Measurements from ENCODE around the gene PEAK1. TPM values are rescaled to one million over a fixed set of nuclear protein-coding genes. Genes with fewer than 3 reads are reported as not detected.

Gene PEAK1
- total RNA-seq, 1 experiment from 2014 or later: 36.7 TPM

DNA sequence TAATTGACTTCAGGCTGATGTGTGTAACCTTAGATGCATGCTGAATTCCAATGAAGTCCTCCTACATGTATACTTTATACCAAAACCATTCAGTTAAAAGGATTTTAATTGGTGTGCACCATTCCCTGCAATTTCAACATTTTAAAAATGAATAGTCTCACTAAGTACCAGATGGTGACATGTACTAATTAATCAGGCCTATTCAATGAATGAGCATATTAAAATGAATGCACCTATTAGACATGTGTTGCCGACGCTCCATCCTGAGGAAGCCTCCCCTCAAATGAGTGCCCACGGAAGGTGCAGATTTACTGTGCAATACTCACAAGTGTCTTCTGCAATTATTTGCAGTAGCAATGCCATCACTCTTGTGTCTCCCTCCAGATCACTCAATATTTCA is 224.3 kb downstream of the PEAK1 start:
- H3K4me1 ChIP-seq (ENCODE audit: insufficient read depth, low read length, poor library complexity, severe bottlenecking): no peaks in the 10 kb centered on the region
- DNase-seq (ENCODE audit: low spot score): no peak
- H3K9me3 ChIP-seq (ENCODE audit: low read depth, low read length, poor library complexity, severe bottlenecking): no peaks in the 10 kb centered on the region
- intact Hi-C loops (cut with micrococcal nuclease; ENCODE audit: unreplicated experiment): no loop called here
- no peaks in the 10 kb centered on the region for H3K27me3 ChIP-seq (replicated peaks; ENCODE audit: insufficient read depth, low read depth, low read length, poor library complexity)
- no TSS peak for BruUV-seq (replicated peaks)
- POLR2A ChIA-PET (ENCODE audit: low non-redundant PET): no interaction called here
- H3K4me3 ChIP-seq (ENCODE audit: low read depth, low read length, poor library complexity, severe bottlenecking): no peak overlapping the region
- CTCF ChIA-PET: no interaction called here
- no peaks in the 10 kb centered on the region for H3K36me3 ChIP-seq (ENCODE audit: insufficient read depth, low read length, poor library complexity, severe bottlenecking)
- H3K27ac ChIP-seq (ENCODE audit: low read depth, low read length, poor library complexity, severe bottlenecking): no peak overlapping the region
- TF ChIP-seq, protein P1, sequence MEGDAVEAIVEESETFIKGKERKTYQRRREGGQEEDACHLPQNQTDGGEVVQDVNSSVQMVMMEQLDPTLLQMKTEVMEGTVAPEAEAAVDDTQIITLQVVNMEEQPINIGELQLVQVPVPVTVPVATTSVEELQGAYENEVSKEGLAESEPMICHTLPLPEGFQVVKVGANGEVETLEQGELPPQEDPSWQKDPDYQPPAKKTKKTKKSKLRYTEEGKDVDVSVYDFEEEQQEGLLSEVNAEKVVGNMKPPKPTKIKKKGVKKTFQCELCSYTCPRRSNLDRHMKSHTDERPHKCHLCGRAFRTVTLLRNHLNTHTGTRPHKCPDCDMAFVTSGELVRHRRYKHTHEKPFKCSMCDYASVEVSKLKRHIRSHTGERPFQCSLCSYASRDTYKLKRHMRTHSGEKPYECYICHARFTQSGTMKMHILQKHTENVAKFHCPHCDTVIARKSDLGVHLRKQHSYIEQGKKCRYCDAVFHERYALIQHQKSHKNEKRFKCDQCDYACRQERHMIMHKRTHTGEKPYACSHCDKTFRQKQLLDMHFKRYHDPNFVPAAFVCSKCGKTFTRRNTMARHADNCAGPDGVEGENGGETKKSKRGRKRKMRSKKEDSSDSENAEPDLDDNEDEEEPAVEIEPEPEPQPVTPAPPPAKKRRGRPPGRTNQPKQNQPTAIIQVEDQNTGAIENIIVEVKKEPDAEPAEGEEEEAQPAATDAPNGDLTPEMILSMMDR (conservative IDR thresholded peaks at IDR 0.05; ENCODE audit: low read depth, low read length): no peak
- no peak for TF ChIP-seq EZH2 (IDR thresholded peaks at IDR 0.05; ENCODE audit: borderline replicate concordance, low read depth, low read length, poor library complexity, severe bottlenecking)

DNA sequence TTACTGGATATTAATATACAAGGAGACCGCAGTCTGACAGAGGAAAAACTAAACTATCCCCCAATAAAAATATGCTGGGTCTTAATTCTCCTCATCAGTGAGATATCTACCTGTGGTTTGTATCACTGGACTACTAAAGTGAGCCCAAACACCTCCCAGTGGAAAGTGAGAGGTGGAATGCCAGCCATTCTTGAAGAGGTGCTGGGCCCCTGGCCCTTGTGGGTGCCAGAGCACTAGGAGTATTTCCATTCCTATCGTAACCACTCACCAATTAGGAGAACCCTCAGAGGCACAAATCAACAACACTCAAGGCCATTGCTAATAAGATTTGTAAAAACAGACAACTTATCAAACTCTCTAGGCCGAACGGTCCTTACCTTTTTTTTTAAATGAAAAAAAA is 227.5 kb downstream of the PEAK1 start:
- no peak overlapping the region for H3K27ac ChIP-seq (ENCODE audit: low read depth, low read length, poor library complexity, severe bottlenecking)
- H3K9me3 ChIP-seq (ENCODE audit: low read depth, low read length, poor library complexity, severe bottlenecking): no peaks in the 10 kb centered on the region
- no peaks in the 10 kb centered on the region for H3K27me3 ChIP-seq (replicated peaks; ENCODE audit: insufficient read depth, low read depth, low read length, poor library complexity)
- peaks cover 11% of the 10 kb centered on the region for H3K4me1 ChIP-seq (ENCODE audit: insufficient read depth, low read length, poor library complexity, severe bottlenecking)
- BruUV-seq (replicated peaks): no TSS peak
- CTCF ChIA-PET: no interaction called here
- POLR2A ChIA-PET (ENCODE audit: low non-redundant PET): no interaction called here
- no peak overlapping the region for H3K4me3 ChIP-seq (ENCODE audit: low read depth, low read length, poor library complexity, severe bottlenecking)
- no peaks in the 10 kb centered on the region for H3K36me3 ChIP-seq (ENCODE audit: insufficient read depth, low read length, poor library complexity, severe bottlenecking)
- no peak for DNase-seq (ENCODE audit: low spot score)
- intact Hi-C loops (cut with micrococcal nuclease; ENCODE audit: unreplicated experiment): no loop called here
- TF ChIP-seq, protein P1 (conservative IDR thresholded peaks at IDR 0.05; ENCODE audit: low read depth, low read length): no peak
- TF ChIP-seq EZH2 (IDR thresholded peaks at IDR 0.05; ENCODE audit: borderline replicate concordance, low read depth, low read length, poor library complexity, severe bottlenecking): no peak

DNA sequence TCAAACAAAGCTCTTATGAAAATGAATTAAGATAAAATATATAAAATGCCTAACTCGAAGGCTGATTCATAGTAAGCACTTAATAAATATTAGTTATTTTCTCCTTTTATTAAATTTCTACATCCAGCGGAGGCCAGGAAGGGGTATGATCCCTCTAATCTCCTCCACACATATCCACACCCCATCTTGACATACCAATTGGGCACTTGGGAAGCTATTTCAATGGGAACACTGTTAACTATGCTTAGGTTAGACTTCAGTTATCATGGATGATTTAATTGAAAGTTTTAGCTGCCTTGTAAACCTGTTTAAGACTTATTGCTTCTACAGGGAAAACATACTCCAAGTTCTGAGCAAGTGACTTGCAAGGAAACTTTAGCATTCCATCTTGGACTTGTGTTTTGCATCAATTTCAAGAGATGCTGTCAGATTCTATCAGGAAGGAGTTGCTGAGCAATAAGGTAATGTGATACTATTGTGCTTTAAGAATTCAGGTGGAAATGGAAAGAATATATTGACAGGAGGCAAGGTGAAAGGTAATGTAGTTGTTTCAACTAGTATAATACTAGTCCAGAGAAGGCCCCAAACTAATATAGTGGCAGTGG is 228.6 kb downstream of the PEAK1 start:
- DNase-seq (ENCODE audit: low spot score): no peak

More for the DNA sequence above, 228.6 kb downstream of the PEAK1 start:
- CTCF ChIA-PET: no interaction called here
- Histone ChIP-seq H3K27ac (ENCODE audit: low read depth, low read length, poor library complexity, severe bottlenecking) (no peak overlapping the region), H3K36me3 (ENCODE audit: insufficient read depth, low read length, poor library complexity, severe bottlenecking) (no peaks in the 10 kb centered on the region), H3K9me3 (ENCODE audit: low read depth, low read length, poor library complexity, severe bottlenecking) (no peaks in the 10 kb centered on the region), H3K27me3 (replicated peaks; ENCODE audit: insufficient read depth, low read depth, low read length, poor library complexity) (no peaks in the 10 kb centered on the region), H3K4me3 (ENCODE audit: low read depth, low read length, poor library complexity, severe bottlenecking) (no peak overlapping the region), H3K4me1 (ENCODE audit: insufficient read depth, low read length, poor library complexity, severe bottlenecking) (peaks cover 22% of the 10 kb centered on the region)
- TF ChIP-seq, protein P1 (conservative IDR thresholded peaks at IDR 0.05; ENCODE audit: low read depth, low read length): no peak
- no peak for TF ChIP-seq EZH2 (IDR thresholded peaks at IDR 0.05; ENCODE audit: borderline replicate concordance, low read depth, low read length, poor library complexity, severe bottlenecking)
- BruUV-seq (replicated peaks): no TSS peak
- intact Hi-C loops (cut with micrococcal nuclease; ENCODE audit: unreplicated experiment): no loop called here
- POLR2A ChIA-PET (ENCODE audit: low non-redundant PET): no interaction called here
